GM18868 (cell line): ENCODE data around the gene SLC44A1.

ENCODE experiments used
- ATAC-seq: cut with Tn5 transposase; IDR thresholded peaks from one replicate; pipeline ENCODE4 v1.9.1; 2021; ENCODE audit warnings: mild to moderate bottlenecking, moderate library complexity; ENCODE audit not compliant: unreplicated experiment

The SLC44A1 gene

DNA sequence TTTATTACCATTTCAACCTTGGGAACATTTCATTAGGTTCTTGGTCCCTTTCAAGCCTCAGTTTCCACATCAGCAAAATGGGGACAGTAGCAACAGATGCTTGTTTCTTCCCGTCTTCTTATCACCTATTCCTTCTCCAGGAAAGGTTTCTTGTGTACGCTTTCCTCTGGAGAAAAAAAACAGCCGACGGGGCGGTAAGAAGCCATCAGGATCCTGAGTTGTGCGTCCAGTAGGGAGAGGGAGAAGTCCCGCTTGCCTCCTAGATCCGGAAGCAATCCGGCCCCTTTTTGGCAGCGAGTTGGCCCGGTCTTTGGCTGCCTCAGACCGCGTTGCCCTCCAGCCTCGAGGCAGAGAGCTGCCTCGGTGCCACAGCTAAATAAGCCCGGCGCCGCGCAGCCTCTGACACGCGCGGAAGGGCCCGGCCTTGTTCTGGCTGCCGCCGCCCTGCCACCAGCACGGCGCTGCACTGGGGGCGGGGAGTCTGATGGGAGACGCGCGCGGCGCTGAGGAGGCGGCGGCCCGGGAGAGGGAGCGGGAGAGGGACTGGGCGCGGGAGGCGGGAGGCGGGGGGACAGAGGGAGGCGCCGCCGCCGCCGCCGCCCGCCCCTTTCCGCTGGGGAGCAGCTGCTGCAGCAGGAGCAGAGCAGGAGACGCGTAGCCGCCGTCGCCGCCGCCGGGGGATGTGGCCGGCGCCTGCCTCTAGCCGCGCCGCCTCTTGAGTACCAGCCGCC lies at the start of gene SLC44A1:
Gene SLC44A1 (plus strand): TSS at position 649 of the 731 bp plus-strand sequence. CDS start 218 bp downstream, outside the sequence.
- peak; percentile 87 for ATAC-seq

DNA sequence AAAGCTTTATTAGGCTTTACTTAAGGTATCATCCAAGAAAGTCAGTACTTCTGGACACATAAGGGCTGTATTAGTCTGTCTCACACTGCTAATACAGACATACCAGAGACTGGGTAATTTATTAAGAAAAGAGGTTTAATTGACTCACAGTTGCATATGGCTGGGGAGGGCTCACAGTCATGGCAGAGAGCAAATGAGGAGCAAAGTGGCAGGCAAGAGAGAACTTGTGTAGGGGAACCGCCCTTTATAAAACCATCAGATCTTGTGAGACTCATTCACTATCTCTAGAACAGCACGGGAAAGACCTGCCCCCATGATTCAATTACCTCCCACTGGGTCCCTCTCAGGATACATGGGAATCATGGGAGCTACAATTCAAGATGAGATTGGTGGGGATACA lies 49.2 kb upstream of the SLC44A1 start:
- no peak for ATAC-seq

- ATAC-seq: no peak
These were observed 46.4 kb upstream of the SLC44A1 start for GRCh38 chr9:105198023-105198422.

DNA sequence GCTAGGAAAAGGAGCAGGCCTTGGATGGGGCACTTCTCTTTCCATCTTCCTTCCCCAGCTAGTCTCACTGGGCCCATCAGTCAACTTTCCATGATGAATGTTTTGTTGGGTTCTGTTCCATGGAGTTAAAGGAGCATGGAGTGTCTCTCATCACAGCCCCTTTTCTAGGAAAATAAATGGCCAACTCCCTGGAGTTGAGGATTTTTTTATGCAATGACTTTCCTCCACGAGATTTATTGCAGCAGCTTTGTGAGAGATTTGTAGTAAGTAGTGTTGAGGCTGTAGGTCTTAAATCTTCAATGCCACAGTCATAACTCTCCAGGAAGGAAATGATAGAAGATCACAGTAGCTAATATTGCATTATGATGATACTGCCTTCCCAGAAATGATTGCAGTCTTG lies 45.6 kb upstream of the SLC44A1 start:
- ATAC-seq: no peak

DNA sequence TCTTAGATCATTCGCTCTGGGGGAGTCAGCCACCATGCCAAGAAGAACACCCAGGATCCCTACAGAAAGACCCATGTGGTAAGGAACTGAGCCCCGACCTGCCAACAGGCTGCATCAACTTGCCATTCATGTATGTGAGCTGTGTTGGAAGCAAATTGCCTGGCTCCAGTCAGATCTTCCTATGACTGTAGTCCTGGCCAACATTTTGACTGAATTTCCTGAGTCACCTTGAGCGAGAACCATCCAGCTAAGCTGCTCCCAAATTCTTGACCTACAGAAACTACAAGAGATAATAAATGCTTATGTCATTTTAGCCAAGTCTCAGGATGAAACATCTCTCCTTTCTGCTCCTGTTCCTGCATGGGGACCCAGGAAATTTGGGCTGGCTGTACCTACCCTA lies 40.0 kb upstream of the SLC44A1 start:
- no peak for ATAC-seq

DNA sequence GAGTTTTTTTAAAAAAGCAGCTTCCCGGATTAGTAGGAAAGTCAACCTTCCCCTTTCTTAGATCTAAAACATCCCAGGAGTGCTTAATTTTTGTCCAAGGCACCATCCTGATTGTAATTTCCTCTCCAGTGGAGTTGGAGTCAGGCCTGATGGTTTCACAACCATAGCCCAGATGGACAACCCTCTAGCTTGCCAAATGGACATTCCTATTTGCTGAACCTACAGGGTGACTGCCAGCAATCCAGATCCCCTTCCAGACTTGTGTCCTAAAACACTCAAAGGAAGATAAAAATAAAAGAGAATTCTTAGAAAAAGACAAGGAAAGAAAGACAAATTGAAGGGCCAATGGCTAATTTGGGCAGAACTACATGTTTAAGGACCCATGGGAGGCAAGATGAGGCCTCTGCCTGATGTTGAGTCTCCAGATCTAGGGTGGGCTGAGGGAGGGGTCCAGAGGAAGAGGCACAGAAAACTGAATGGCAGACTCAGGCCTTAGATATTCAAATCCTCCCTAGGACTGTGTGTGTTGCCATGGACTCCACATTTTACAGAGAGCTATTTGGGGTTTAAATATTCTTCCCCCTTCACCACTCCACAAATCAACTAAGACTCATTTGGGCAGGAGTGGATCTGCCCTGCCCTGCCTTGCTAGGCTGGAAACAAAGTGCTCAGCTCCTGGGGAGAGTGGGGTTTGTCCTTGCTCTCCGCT lies 38.5 kb upstream of the SLC44A1 start:
- no peak for ATAC-seq

GRCh38 chr9:105206496-105206820 lies 38.0 kb upstream of the SLC44A1 start:
- no peak for ATAC-seq

GRCh38 chr9:105206821-105207699 lies 37.4 kb upstream of the SLC44A1 start:
- ATAC-seq: no peak

DNA sequence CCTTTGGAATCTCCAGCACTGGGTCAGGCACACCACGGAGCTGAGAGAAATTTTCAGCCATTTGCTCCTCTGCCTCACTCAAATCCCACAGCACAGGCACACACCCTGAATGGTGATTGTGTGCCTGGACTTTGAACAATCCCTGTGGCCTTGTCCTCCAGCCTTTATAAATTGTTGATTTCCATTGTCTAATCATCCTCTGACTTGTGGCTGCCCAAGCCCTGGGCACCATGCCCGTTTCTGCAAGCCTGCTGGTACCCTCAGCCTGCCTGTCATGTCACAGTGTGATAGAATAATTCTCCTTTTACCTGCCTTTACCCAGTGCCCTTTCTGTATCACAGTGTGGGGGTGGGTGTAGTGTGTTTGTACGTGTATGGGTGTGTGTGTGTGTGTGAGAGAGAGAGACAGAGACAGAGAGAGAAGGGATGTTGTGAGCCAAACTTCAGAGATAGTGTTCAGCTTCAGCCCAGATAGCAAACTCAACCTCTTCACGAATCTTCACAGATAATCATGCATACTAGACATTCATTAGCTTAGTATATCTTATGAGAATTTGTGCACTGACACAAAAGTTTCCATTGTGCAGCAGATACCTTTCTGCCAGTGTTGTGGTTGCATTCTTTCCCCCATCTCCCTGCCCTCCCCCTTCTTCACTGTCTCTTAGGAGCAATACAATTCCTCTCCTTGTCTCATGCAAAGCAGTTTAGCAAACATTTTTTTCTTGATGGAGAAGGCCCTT lies 27.8 kb upstream of the SLC44A1 start:
- ATAC-seq: no peak

DNA sequence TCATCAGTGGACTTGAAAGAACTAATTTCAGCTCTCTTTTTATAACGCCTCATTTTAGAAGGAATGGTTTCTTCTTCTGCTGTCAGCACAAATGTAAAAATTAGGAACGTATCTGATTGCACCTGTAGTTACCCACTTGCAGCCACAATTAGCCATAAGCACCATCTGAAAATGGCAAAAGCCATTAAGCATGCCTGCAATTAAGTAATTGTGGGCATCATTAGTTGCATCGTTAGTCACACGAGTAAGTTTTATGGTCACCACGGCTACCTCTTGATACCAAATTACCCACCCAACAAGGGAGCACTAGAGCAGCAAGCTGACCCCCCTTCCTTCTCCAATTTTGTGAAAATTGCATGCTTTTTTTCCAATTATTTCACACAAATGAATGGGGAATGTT lies 25.8 kb upstream of the SLC44A1 start:
- no peak for ATAC-seq

- ATAC-seq: no peak
These were observed 25.1 kb upstream of the SLC44A1 start for GRCh38 chr9:105219291-105219805.

- no peak for ATAC-seq
These were observed 24.0 kb upstream of the SLC44A1 start for GRCh38 chr9:105220451-105220850.

GRCh38 chr9:105223544-105224140 lies 20.8 kb upstream of the SLC44A1 start:
- no peak for ATAC-seq

- ATAC-seq: no peak
These were observed 18.4 kb upstream of the SLC44A1 start for GRCh38 chr9:105226055-105226454.

- ATAC-seq: no peak
These were observed 12.2 kb upstream of the SLC44A1 start for GRCh38 chr9:105232207-105232606.

DNA sequence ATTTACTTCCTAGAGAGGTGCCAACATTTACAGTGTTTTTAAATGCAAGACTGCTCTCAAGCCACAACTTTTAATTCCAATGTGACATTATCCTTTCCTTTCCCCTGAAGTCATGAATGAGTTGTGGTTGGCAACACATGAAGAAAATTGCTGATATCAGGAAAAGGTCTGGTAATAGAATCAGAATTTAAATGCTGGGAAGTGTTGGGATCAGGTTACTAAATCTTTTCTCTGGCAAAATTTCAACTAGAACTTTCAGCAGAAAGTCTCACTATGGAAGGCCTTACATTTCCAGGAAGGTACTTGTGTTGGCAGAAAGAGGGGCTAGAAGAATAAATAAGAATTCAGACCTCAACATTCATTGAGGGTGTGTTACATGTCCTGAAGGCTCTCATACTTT lies 10.6 kb upstream of the SLC44A1 start:
- ATAC-seq: no peak

- no peak for ATAC-seq
These were observed 8.2 kb upstream of the SLC44A1 start for GRCh38 chr9:105236261-105236660.

- no peak for ATAC-seq
These were observed 7.2 kb upstream of the SLC44A1 start for GRCh38 chr9:105237246-105237645.

GRCh38 chr9:105238302-105238701 lies 6.1 kb upstream of the SLC44A1 start:
- no peak for ATAC-seq

- ATAC-seq: no peak
These were observed 3.0 kb upstream of the SLC44A1 start for GRCh38 chr9:105241356-105242043.
